Esophagus squamous epithelium (tissue), 5 donors: ENCODE data around the gene SRA1. TPM values are rescaled to one million over a fixed set of nuclear protein-coding genes. Genes with fewer than 3 reads are reported as not detected.
"Not testable (repeated sequence)": the region's sequence is repeated elsewhere in the genome, so short reads cannot be mapped to it uniquely, and the experiment has no call there.

Experiments used
- DNase-seq: peaks from one replicate; lab custom pipeline; 2025; lab: John Stamatoyannopoulos, UW
- H3K27ac ChIP-seq, 4 donors: fragments of 200-600 bp; sonication (generic); one replicate each; pipeline ENCODE4 v1.5.1; 2016 to 2019; ENCODE audit warnings: mild to moderate bottlenecking in 1 of 4
- H3K27me3 ChIP-seq, 4 donors: fragments of 200-600 bp; sonication (generic); 1 replicate in 3 of 4; 2 replicates in 1 of 4; pipeline versions ENCODE4 v1.5.1 to v1.6.0; 2017 to 2021; ENCODE audit warnings: antibody characterized with exemption in 1 of 4
- H3K36me3 ChIP-seq, 3 donors: fragments of 200-600 bp; sonication (generic); one replicate each; pipeline ENCODE4 v1.5.1; 2016 to 2019
- H3K4me1 ChIP-seq, 3 donors: fragments of 200-600 bp; sonication (generic); one replicate each; pipeline ENCODE4 v1.5.1; 2017 to 2019
- H3K4me3 ChIP-seq, 4 donors: fragments of 200-600 bp; sonication (generic); 1 replicate in 3 of 4; 2 replicates in 1 of 4; pipeline ENCODE4 v1.5.1; 2016 to 2019; ENCODE audit warnings: mild to moderate bottlenecking in 2 of 4, moderate library complexity in 1 of 4
- H3K9me3 ChIP-seq, 3 donors: fragments of 200-600 bp; sonication (generic); one replicate each; pipeline ENCODE4 v1.5.1; 2016 to 2019
- POLR2A ChIP-seq, 4 donors: fragments of 450-650 bp; IDR thresholded peaks; one replicate each; pipeline ENCODE4 v1.6.1; 2017; ENCODE audit warnings: antibody characterized with exemption in 4 of 4, mild to moderate bottlenecking in 4 of 4, moderate library complexity in 3 of 4
- WGBS, 2 donors: methylation state at CpG; one replicate each; pipeline ENCODE4 v1.1.5; 2018; 5-methylcytosine and 5-hydroxymethylcytosine counted together
- intact Hi-C: fragments of 100-400 bp; cut with DNase I; formaldehyde crosslinking; loops from one replicate; pipeline ENCODE4 v1.15.0; 2022
- total RNA-seq, 4 donors: library from RNA; depleted of rRNA; stranded (reverse); fragments of >200 nt; gene quantifications; one replicate each; pipeline ENCODE4 v1.1.0, GENCODE V29; 2016
- TF ChIP-seq, protein P1 (sequence below), 6 experiments: fragments of 450-650 bp in 4 of 6; fragments of 200-600 bp in 2 of 6; sonication (generic) in 2 of 6; IDR thresholded peaks; one replicate each; pipeline ENCODE4 v1.5.1; 2016 to 2019; ENCODE audit warnings: antibody characterized with exemption in 6 of 6, mild to moderate bottlenecking in 4 of 6, moderate library complexity in 4 of 6
- donor health status: DM: yes; HTN: yes; CAD: no.

SRA1 gene
- total RNA-seq, 4 donors from 2014 or later, result 17.4 to 22.3 (median 21.0) TPM

DNA sequence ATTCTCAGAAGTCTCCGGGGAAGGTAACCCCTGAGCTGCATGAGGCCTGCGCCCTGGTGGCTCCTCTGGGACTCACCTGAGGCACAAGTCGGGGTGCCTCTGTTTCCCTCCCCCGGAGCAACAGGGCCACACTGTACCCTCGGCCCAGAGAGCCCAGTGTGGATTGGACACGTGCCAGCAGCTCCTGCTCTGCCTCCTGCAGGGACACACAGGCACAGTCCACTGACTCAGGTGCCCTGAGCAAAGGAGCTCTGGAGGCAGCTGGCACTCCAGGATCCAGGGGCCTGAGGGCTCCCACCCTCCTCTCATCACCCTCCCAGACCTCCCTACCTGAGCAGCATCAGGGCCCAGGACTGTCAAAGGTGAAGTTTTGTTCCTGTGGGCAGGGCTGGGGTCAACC, 36.9 kb upstream of the SRA1 start:
- intact Hi-C loops, result no loop called here
- no peak for DNase-seq

DNA sequence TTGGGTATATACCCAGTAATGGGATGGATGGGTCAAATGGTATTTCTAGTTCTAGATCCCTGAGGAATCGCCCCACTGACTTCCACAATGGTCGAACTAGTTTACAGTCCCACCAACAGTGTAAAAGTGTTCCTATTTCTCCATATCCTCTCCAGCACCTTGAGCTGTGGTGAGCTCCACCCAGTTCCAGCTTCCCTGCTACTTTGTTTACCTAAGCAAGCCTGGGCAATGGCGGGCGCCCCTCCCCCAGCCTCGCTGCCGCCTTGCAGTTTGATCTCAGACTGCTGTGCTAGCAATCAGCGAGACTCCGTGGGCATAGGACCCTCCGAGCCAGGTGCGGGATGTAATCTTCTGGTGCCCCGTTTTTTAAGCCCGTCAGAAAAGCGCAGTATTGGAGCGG, 35.8 kb upstream of the SRA1 start:
- DNase-seq, result not testable (repeated sequence)
- no CpG with 5 or more reads among the region's 14 CpGs for WGBS, 2 donors

More for the DNA sequence above, 36.9 kb upstream of the SRA1 start:
- Histone ChIP-seq H3K27ac (peak overlapping the region in 3 of 4 donors; percentile 24 to 75 (median 55)), H3K4me1 (peaks cover 0 to 37% (median 6%) of the 10 kb centered on the region in 3 donors), H3K36me3 (no peaks in the 10 kb centered on the region), H3K27me3 (no peaks in the 10 kb centered on the region), H3K4me3 (no peak overlapping the region), H3K9me3 (no peaks in the 10 kb centered on the region)
- WGBS, 2 donors, result 100% methylated on average over 1 of the region's 6 CpGs; no CpG with 5 or more reads in 1 of the 2 donors
- TF ChIP-seq, protein P1, sequence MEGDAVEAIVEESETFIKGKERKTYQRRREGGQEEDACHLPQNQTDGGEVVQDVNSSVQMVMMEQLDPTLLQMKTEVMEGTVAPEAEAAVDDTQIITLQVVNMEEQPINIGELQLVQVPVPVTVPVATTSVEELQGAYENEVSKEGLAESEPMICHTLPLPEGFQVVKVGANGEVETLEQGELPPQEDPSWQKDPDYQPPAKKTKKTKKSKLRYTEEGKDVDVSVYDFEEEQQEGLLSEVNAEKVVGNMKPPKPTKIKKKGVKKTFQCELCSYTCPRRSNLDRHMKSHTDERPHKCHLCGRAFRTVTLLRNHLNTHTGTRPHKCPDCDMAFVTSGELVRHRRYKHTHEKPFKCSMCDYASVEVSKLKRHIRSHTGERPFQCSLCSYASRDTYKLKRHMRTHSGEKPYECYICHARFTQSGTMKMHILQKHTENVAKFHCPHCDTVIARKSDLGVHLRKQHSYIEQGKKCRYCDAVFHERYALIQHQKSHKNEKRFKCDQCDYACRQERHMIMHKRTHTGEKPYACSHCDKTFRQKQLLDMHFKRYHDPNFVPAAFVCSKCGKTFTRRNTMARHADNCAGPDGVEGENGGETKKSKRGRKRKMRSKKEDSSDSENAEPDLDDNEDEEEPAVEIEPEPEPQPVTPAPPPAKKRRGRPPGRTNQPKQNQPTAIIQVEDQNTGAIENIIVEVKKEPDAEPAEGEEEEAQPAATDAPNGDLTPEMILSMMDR (IDR thresholded peaks at IDR 0.05), result no peak
- TF ChIP-seq POLR2A (IDR thresholded peaks at IDR 0.05), result no peak

DNA sequence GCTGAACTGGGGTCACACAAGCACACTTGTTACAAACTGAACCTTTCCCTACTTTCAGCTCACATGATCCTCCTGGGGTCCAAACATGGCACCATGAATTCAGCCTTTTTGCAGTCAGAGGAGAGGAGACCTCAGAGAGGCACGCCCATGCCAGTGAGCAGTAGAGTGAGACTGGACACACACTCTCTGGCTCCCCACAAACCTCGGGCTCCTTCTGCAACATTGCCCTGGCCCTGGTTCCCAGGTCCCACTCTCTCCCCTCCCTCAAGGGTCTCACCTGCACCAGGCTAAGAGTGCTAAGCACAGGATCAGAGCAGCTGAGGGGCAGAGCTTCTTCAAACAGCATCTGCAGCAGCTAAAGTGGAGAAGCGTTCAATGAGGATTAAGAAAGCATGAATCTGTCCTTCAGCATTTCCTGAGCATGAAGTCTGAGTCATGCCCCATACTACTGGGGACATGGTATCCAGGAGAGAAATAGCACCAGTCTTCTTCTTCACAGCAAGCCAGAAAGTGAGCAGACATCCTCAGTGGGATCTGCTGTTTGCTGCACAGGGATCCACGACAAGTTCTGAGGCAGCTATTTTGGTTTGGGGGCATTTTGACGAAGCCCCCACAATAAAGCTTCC, 34.6 kb upstream of the SRA1 start:
- H3K36me3 ChIP-seq, result no peaks in the 10 kb centered on the region
- no peak for DNase-seq
- H3K27ac ChIP-seq, result peak overlapping the region in 2 of 4 donors; percentile 19 to 66
- H3K9me3 ChIP-seq, result no peaks in the 10 kb centered on the region
- WGBS, 2 donors, result 43 to 73% methylated on average over 3 of the region's 5 CpGs
- H3K4me3 ChIP-seq, result peak overlapping the region in 1 of 4 donors; percentile 18
- TF ChIP-seq, protein P1 (IDR thresholded peaks at IDR 0.05), result no peak
- TF ChIP-seq POLR2A (IDR thresholded peaks at IDR 0.05), result peak in 1 of 4 donors; percentile 12
- peaks cover 0 to 41% (median 6%) of the 10 kb centered on the region in 3 donors for H3K4me1 ChIP-seq
- H3K27me3 ChIP-seq, result no peaks in the 10 kb centered on the region
- intact Hi-C loops, result no loop called here

More for the DNA sequence above, 35.8 kb upstream of the SRA1 start:
- H3K27me3 ChIP-seq, H3K9me3 ChIP-seq, intact Hi-C loops, H3K36me3 ChIP-seq: not testable (repeated sequence)
- peaks cover 0 to 41% (median 6%) of the 10 kb centered on the region in 3 donors for H3K4me1 ChIP-seq
- H3K27ac ChIP-seq, result peak overlapping the region in 2 of 4 donors; percentile 46 to 55
- peak overlapping the region in 1 of 4 donors; percentile 16 for H3K4me3 ChIP-seq

DNA sequence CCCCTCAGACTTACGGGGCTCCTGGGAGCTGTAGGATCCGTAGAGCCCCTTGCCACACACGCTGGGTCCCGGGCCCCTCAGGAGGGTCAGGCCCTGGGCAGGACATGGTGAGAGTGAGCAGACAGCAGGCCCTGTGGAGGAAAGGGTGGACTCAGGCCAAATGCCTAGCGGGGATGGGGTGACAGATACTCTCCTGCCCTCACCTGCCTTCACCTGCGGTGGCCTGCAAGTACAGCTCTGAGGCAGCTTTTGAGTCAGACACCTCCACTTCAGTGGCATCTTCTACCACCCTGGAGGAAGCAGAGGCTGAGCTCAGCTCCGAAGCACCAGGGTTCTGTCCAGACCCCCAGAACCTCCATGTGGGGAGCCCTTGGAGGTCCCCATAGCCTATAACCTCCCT, 33.6 kb upstream of the SRA1 start:
- no peak for DNase-seq
- TF ChIP-seq, protein P1 (IDR thresholded peaks at IDR 0.05), result no peak
- no peak for TF ChIP-seq POLR2A (IDR thresholded peaks at IDR 0.05)
- intact Hi-C loops, result no loop called here

DNA sequence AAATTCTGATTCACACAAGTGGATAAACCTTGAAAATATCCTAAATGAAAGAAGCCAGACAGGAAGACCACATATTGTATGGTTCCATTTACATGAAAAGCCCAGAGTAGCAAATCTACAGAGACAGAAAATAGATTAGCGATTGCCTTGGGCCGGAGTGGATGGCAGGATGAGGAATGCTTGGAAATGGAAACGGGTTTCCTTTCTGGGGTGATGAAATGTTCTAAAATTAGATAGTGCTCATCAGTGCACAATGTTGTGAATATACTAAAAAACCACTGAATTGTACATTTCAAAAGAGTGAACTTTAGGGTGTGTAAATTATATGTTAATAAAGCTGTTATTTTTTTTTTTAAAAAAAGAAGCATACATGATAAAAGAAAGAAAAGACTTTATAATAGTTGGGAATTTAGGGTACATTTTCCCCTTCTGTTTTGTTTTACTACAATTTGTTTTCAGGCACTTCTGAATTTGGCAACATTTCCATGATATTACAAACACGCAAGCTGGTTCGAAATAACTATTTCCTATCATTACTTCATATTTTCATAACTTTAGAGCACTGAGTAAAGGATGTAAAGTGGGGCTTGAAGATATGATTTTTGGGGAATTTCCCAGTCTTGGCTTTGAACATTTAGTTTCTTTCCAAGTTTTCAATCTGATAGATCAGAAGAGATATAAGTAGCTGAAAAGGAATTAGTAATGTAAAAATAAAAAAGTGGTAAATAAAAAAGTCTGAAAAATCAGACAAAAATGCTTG, 31.2 kb upstream of the SRA1 start:
- peaks cover 0 to 27% (median 0%) of the 10 kb centered on the region in 3 donors for H3K4me1 ChIP-seq
- no peaks in the 10 kb centered on the region for H3K9me3 ChIP-seq
- H3K27me3 ChIP-seq, result no peaks in the 10 kb centered on the region
- peak overlapping the region in 3 of 4 donors; percentile 22 to 55 (median 36) for H3K27ac ChIP-seq
- intact Hi-C loops, result no loop called here
- H3K36me3 ChIP-seq, result no peaks in the 10 kb centered on the region
- no peak for DNase-seq
- H3K4me3 ChIP-seq, result no peak overlapping the region
- WGBS, 2 donors, result 32 to 53% methylated on average over 5 of the region's 5 CpGs
- no peak for TF ChIP-seq POLR2A (IDR thresholded peaks at IDR 0.05)
- TF ChIP-seq, protein P1 (IDR thresholded peaks at IDR 0.05), result no peak

More for the DNA sequence above, 33.6 kb upstream of the SRA1 start:
- WGBS, 2 donors, result 68 to 70% methylated on average over 4 to 5 of the region's 7 CpGs
- Histone ChIP-seq H3K27ac (no peak overlapping the region), H3K4me3 (no peak overlapping the region), H3K9me3 (no peaks in the 10 kb centered on the region), H3K36me3 (no peaks in the 10 kb centered on the region), H3K4me1 (peaks cover 0 to 33% (median 6%) of the 10 kb centered on the region in 3 donors), H3K27me3 (no peaks in the 10 kb centered on the region)
